ENCODE measurements around the gene COX4I1.
"Not testable (repeated sequence)": the region's sequence is repeated elsewhere in the genome, so short reads cannot be mapped to it uniquely, and the experiment has no call there.

COX4I1 gene

GRCh38 chr16:85826686-85827247 lies 27.3 kb downstream of the COX4I1 start:
- FAIRE-seq, result no peak

GRCh38 chr16:85828166-85828565 lies 28.7 kb downstream of the COX4I1 start:
- no peak for FAIRE-seq

GRCh38 chr16:85829171-85829719 lies 29.8 kb downstream of the COX4I1 start:
- no peak for FAIRE-seq

GRCh38 chr16:85829751-85830445 lies 30.4 kb downstream of the COX4I1 start:
- no peak for FAIRE-seq

GRCh38 chr16:85830821-85831220 lies 31.3 kb downstream of the COX4I1 start:
- FAIRE-seq, result no peak

GRCh38 chr16:85832570-85833218 lies 33.2 kb downstream of the COX4I1 start:
- no peak for FAIRE-seq

- FAIRE-seq, result no peak
These were observed 33.9 kb downstream of the COX4I1 start for GRCh38 chr16:85833219-85833920.

GRCh38 chr16:85834741-85835140 lies 35.2 kb downstream of the COX4I1 start:
- no peak for FAIRE-seq

GRCh38 chr16:85835227-85835751 lies 35.8 kb downstream of the COX4I1 start:
- FAIRE-seq, result no peak

- no peak for FAIRE-seq
These were observed 36.6 kb downstream of the COX4I1 start for GRCh38 chr16:85835956-85836705.

GRCh38 chr16:85836706-85837582 lies 37.4 kb downstream of the COX4I1 start:
- no peak for FAIRE-seq

- FAIRE-seq, result not testable (repeated sequence)
These were observed 38.2 kb downstream of the COX4I1 start for GRCh38 chr16:85837654-85838053.

GRCh38 chr16:85838381-85838780 lies 38.9 kb downstream of the COX4I1 start:
- no peak for FAIRE-seq

- FAIRE-seq, result no peak
These were observed 39.5 kb downstream of the COX4I1 start for GRCh38 chr16:85838876-85839585.

GRCh38 chr16:85839681-85840240 lies 40.3 kb downstream of the COX4I1 start:
- no peak for FAIRE-seq

- no peak for FAIRE-seq
These were observed 40.9 kb downstream of the COX4I1 start for GRCh38 chr16:85840395-85840794.

- no peak for FAIRE-seq
These were observed 41.3 kb downstream of the COX4I1 start for GRCh38 chr16:85840801-85841200.

- FAIRE-seq, result no peak
These were observed 42.9 kb downstream of the COX4I1 start for GRCh38 chr16:85842435-85842834.

GRCh38 chr16:85842848-85843247 lies 43.4 kb downstream of the COX4I1 start:
- FAIRE-seq, result no peak

GRCh38 chr16:85843471-85844168 lies 44.1 kb downstream of the COX4I1 start:
- no peak for FAIRE-seq
